Astrocyte (in vitro differentiated cells and primary cell): ENCODE data around the gene SERPINB6. TPM values are rescaled to one million over a fixed set of nuclear protein-coding genes. Genes with fewer than 3 reads are reported as not detected.
A peak's percentile ranks its signal among the peaks of the same experiment; 100 is the strongest.
"Not testable (repeated sequence)": the region's sequence is repeated elsewhere in the genome, so short reads cannot be mapped to it uniquely, and the experiment has no call there.

Experiments
- DNase-seq: peaks from one replicate; pipeline ENCODE4 v3.0.0-alpha.2; 2010; ENCODE audit warnings: low read depth
- FAIRE-seq: peaks from 2 replicates; lab custom pipeline; 2011; peaks lifted over from hg19 to GRCh38; lab: Jason Lieb, UNC
- H2AFZ ChIP-seq: 2 replicates; pipeline ENCODE4 v1.6.0; 2012; ENCODE audit warnings: low read depth, low read length, inconsistent platforms
- H3K27ac ChIP-seq: 2 replicates; pipeline ENCODE4 v1.5.1; 2011; ENCODE audit warnings: low read depth, low read length, inconsistent platforms
- H3K27me3 ChIP-seq: 2 replicates; pipeline ENCODE4 v1.6.0; 2011; ENCODE audit warnings: low read length, inconsistent platforms; ENCODE audit not compliant: insufficient read depth
- H3K36me3 ChIP-seq: 2 replicates; pipeline ENCODE4 v1.5.1; 2011; ENCODE audit warnings: low read length, inconsistent platforms; ENCODE audit not compliant: insufficient read depth
- H3K4me1 ChIP-seq: 2 replicates; pipeline ENCODE4 v1.5.1; 2011; ENCODE audit warnings: low read length, inconsistent platforms; ENCODE audit not compliant: insufficient read depth
- H3K4me2 ChIP-seq: 2 replicates; pipeline ENCODE4 v1.6.0; 2012; ENCODE audit warnings: low read length, inconsistent platforms
- H3K4me3 ChIP-seq: 2 replicates; pipeline ENCODE4 v1.5.1; 2011; ENCODE audit warnings: low read depth, mild to moderate bottlenecking, low read length, inconsistent platforms; ENCODE audit not compliant: insufficient read depth
- H3K79me2 ChIP-seq: 2 replicates; pipeline ENCODE4 v1.6.0; 2012; ENCODE audit warnings: mild to moderate bottlenecking, low read length, inconsistent platforms; ENCODE audit not compliant: insufficient read depth
- H3K9ac ChIP-seq: 2 replicates; pipeline ENCODE4 v1.6.0; 2012; ENCODE audit warnings: mild to moderate bottlenecking, low read length, inconsistent platforms
- H3K9me3 ChIP-seq: 2 replicates; pipeline ENCODE4 v1.5.1; 2012; ENCODE audit warnings: low read depth, mild to moderate bottlenecking, low read length, inconsistent platforms; ENCODE audit not compliant: insufficient read depth
- H4K20me1 ChIP-seq: 2 replicates; pipeline ENCODE4 v1.6.0; 2012; ENCODE audit warnings: low read length, inconsistent platforms; ENCODE audit not compliant: insufficient read depth
- H3K27ac Mint-ChIP-seq: one replicate; pipeline ENCODE4 v1.8.0; 2021; ENCODE audit warnings: mild to moderate bottlenecking, mixed read lengths; ENCODE audit not compliant: unreplicated experiment
- H3K27me3 Mint-ChIP-seq: one replicate; pipeline ENCODE4 v1.8.0; 2021; ENCODE audit warnings: low read depth, mixed read lengths; ENCODE audit not compliant: unreplicated experiment
- H3K36me3 Mint-ChIP-seq: one replicate; pipeline ENCODE4 v1.8.0; 2021; ENCODE audit warnings: low read depth, mixed read lengths; ENCODE audit not compliant: unreplicated experiment
- H3K4me1 Mint-ChIP-seq: one replicate; pipeline ENCODE4 v1.8.0; 2021; ENCODE audit warnings: low read depth, mixed read lengths; ENCODE audit not compliant: unreplicated experiment
- H3K4me3 Mint-ChIP-seq: one replicate; pipeline ENCODE4 v1.8.0; 2021; ENCODE audit warnings: mild to moderate bottlenecking, moderate library complexity, mixed read lengths; ENCODE audit not compliant: unreplicated experiment
- H3K9me3 Mint-ChIP-seq: one replicate; pipeline ENCODE4 v1.8.0; 2021; ENCODE audit warnings: mild to moderate bottlenecking, mixed read lengths; ENCODE audit not compliant: unreplicated experiment
- CTCF ChIP-seq: IDR thresholded peaks from 2 replicates; pipeline ENCODE4 v1.5.1; 2011; ENCODE audit warnings: low read depth, mild to moderate bottlenecking, inconsistent platforms, low read length, moderate library complexity; ENCODE audit not compliant: insufficient read depth
- EZH2 ChIP-seq: IDR thresholded peaks from 2 replicates; pipeline ENCODE4 v1.6.1; 2012; ENCODE audit warnings: mild to moderate bottlenecking, low read length, inconsistent platforms; ENCODE audit not compliant: insufficient read depth
- total RNA-seq: library from RNA; stranded (reverse); gene quantifications from 2 replicates; pipeline ENCODE4 v1.2.1, GENCODE V29; 2021

SERPINB6 gene
- total RNA-seq, 1 donor from 2014 or later, result 68.4 TPM

- no peak for TF ChIP-seq EZH2
- no peak for TF ChIP-seq CTCF
- Mint-ChIP-seq H3K36me3 (no peaks in the 10 kb centered on the region), H3K4me1 (peaks cover 17% of the 10 kb centered on the region), H3K4me3 (no peak overlapping the region), H3K9me3 (peaks cover 3% of the 10 kb centered on the region), H3K27me3 (no peaks in the 10 kb centered on the region), H3K27ac (no peak overlapping the region)
- peak; percentile 19 for DNase-seq
- Histone ChIP-seq H3K27me3 (no peaks in the 10 kb centered on the region), H3K4me1 (no peaks in the 10 kb centered on the region), H3K9me3 (no peaks in the 10 kb centered on the region), H3K36me3 (no peaks in the 10 kb centered on the region), H3K27ac (no peak overlapping the region), H3K4me3 (no peak overlapping the region), H3K9ac (no peak overlapping the region), H2AFZ (no peak overlapping the region), H3K79me2 (no peaks in the 10 kb centered on the region), H4K20me1 (no peaks in the 10 kb centered on the region), H3K4me2 (no peak overlapping the region)
- no peak for FAIRE-seq
Observed at GRCh38 chr6:2909718-2910117, 61.6 kb downstream of the SERPINB6 start.

GRCh38 chr6:2909051-2909606, 62.2 kb downstream of the SERPINB6 start:
- not testable (repeated sequence) for H3K27me3 Mint-ChIP-seq, H3K27ac ChIP-seq, H3K79me2 ChIP-seq, FAIRE-seq, H4K20me1 ChIP-seq, H3K36me3 Mint-ChIP-seq, H3K4me2 ChIP-seq, H3K4me3 ChIP-seq, H3K9me3 Mint-ChIP-seq, H3K4me3 Mint-ChIP-seq, H3K9ac ChIP-seq, H3K36me3 ChIP-seq, H3K4me1 ChIP-seq, H3K27me3 ChIP-seq, DNase-seq, H2AFZ ChIP-seq, H3K9me3 ChIP-seq
- peak overlapping the region; percentile 21 for H3K27ac Mint-ChIP-seq
- H3K4me1 Mint-ChIP-seq, result peaks cover 17% of the 10 kb centered on the region

- not testable (repeated sequence) for H3K4me3 Mint-ChIP-seq
Observed at GRCh38 chr6:2908516-2908915, 62.9 kb downstream of the SERPINB6 start.

GRCh38 chr6:2903411-2904185, 67.8 kb downstream of the SERPINB6 start:
- peak overlapping the region; percentile 95 for H3K4me2 ChIP-seq

More at GRCh38 chr6:2908516-2908915, 62.9 kb downstream of the SERPINB6 start:
- not testable (repeated sequence) for H3K36me3 Mint-ChIP-seq, DNase-seq, H3K4me2 ChIP-seq, H3K4me3 ChIP-seq, H3K4me1 ChIP-seq, H3K9ac ChIP-seq, H3K9me3 Mint-ChIP-seq, FAIRE-seq, H3K9me3 ChIP-seq, H3K27me3 ChIP-seq, H3K27ac ChIP-seq, H3K36me3 ChIP-seq, H3K27me3 Mint-ChIP-seq, H4K20me1 ChIP-seq, H3K79me2 ChIP-seq
- H3K4me1 Mint-ChIP-seq, result peaks cover 17% of the 10 kb centered on the region
- peak overlapping the region; percentile 51 for H3K27ac Mint-ChIP-seq
- peak overlapping the region; percentile 10 for H2AFZ ChIP-seq

GRCh38 chr6:2901645-2902502, 69.5 kb downstream of the SERPINB6 start:
- not testable (repeated sequence) for H4K20me1 ChIP-seq, H3K4me3 ChIP-seq, H3K36me3 Mint-ChIP-seq, H3K79me2 ChIP-seq, H3K9me3 ChIP-seq, H3K27me3 ChIP-seq, H2AFZ ChIP-seq, H3K36me3 ChIP-seq, DNase-seq, H3K27ac Mint-ChIP-seq, FAIRE-seq, H3K9me3 Mint-ChIP-seq, H3K27ac ChIP-seq, H3K4me1 ChIP-seq
- Mint-ChIP-seq H3K4me1 (peaks cover 12% of the 10 kb centered on the region), H3K27me3 (peaks cover 14% of the 10 kb centered on the region), H3K4me3 (peak overlapping the region; percentile 84)
- H3K4me2 ChIP-seq, result peak overlapping the region; percentile 95
- H3K9ac ChIP-seq, result peak overlapping the region; percentile 50

More at GRCh38 chr6:2903411-2904185, 67.8 kb downstream of the SERPINB6 start:
- Mint-ChIP-seq H3K27me3 (peaks cover 14% of the 10 kb centered on the region), H3K4me1 (peaks cover 16% of the 10 kb centered on the region)
- not testable (repeated sequence) for H3K4me3 Mint-ChIP-seq, H3K4me3 ChIP-seq, DNase-seq, H3K27ac Mint-ChIP-seq, H3K36me3 ChIP-seq, H3K79me2 ChIP-seq, H3K4me1 ChIP-seq, H3K27ac ChIP-seq, H3K9me3 Mint-ChIP-seq, H3K27me3 ChIP-seq, FAIRE-seq, H3K36me3 Mint-ChIP-seq, H4K20me1 ChIP-seq, H3K9me3 ChIP-seq
- peak overlapping the region; percentile 93 for H2AFZ ChIP-seq
- H3K9ac ChIP-seq, result peak overlapping the region; percentile 50
